ENCODE measurements around the gene TOM1. TPM values are rescaled to one million over a fixed set of nuclear protein-coding genes. Genes with fewer than 3 reads are reported as not detected.
"Not testable (repeated sequence)": the region's sequence is repeated elsewhere in the genome, so short reads cannot be mapped to it uniquely, and the experiment has no call there.

TOM1 gene
- total and polyA plus RNA-seq, 3 donors from 2014 or later = 65.7 to 68.0 (median 66.2) TPM

DNA sequence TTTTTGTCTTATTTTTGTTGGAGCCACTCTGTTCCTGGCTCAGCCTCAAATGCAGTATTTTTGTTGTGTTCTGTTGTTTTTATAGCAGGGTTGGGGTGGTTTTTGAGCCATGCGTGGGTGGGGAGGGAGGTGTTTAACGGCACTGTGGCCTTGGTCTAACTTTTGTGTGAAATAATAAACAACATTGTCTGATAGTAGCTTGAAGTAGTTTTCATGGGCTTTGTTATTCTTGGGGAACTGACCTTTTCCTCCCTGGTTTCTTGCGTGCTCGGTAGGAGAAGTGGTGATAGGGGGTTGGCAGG is 94.3 kb downstream of the TOM1 start:
- no peak for TF ChIP-seq POLR2A (IDR thresholded peaks at IDR 0.05)
- TF ChIP-seq, protein P1, sequence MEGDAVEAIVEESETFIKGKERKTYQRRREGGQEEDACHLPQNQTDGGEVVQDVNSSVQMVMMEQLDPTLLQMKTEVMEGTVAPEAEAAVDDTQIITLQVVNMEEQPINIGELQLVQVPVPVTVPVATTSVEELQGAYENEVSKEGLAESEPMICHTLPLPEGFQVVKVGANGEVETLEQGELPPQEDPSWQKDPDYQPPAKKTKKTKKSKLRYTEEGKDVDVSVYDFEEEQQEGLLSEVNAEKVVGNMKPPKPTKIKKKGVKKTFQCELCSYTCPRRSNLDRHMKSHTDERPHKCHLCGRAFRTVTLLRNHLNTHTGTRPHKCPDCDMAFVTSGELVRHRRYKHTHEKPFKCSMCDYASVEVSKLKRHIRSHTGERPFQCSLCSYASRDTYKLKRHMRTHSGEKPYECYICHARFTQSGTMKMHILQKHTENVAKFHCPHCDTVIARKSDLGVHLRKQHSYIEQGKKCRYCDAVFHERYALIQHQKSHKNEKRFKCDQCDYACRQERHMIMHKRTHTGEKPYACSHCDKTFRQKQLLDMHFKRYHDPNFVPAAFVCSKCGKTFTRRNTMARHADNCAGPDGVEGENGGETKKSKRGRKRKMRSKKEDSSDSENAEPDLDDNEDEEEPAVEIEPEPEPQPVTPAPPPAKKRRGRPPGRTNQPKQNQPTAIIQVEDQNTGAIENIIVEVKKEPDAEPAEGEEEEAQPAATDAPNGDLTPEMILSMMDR (IDR thresholded peaks at IDR 0.05) = no peak
- peak; percentile 81 for DNase-seq

DNA sequence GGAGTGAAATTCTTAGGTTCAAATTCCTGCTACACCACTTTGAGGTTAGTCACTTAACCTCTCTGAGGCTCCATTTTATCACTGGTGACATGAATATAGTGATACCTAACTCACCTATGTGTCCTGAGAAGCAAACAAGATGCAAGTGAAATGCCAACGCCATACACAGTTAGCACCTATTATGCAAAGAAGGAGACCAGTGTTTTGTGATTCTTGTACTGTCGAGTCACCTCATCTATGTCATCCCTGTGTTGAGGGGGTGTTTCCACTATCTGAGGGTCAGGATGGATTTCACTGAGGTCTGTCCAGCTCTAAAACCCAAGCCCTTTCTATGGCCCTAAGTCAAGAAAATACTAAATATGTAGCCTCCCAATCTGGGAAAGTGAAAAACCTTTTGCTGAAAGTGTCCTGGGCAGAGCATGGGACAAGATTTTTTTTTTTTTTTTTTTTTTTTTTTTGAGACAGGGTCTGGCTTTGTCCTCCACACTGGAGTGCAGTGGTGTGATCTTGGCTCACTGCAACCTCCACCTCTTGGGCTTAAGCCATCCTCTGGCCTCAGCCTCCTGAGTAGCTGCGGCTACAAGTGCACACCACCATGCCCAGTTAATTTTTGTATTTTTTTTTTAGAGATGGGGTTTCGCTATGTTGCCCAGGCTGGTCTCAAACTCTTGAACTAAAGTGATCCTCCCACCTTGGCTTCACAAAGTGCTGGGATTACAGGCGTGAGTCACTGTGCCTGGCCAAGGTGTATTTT is 95.3 kb downstream of the TOM1 start:
- H3K4me1 ChIP-seq = peaks cover 40% of the 10 kb centered on the region
- no peaks in the 10 kb centered on the region for H3K9me3 ChIP-seq
- peak overlapping the region in 1 of 2 donors; percentile 76 for H3K27ac ChIP-seq
- intact Hi-C loops (cut with DNase I; ENCODE audit: low total_unique reads) = no loop called here
- DNase-seq = no peak
- no peaks in the 10 kb centered on the region for H3K36me3 ChIP-seq (ENCODE audit: low read depth, missing control alignments)
- TF ChIP-seq, protein P1 (IDR thresholded peaks at IDR 0.05) = no peak
- no peak for TF ChIP-seq POLR2A (IDR thresholded peaks at IDR 0.05)
- H3K27me3 ChIP-seq = no peaks in the 10 kb centered on the region
- WGBS, 2 donors = 84 to 85% methylated on average over 5 of the region's 5 CpGs
- H3K4me3 ChIP-seq = no peak overlapping the region

More for the DNA sequence above, 94.3 kb downstream of the TOM1 start:
- 31 to 35% methylated on average over 4 of the region's 4 CpGs for WGBS, 2 donors
- intact Hi-C loops (cut with DNase I; ENCODE audit: low total_unique reads) = no loop called here
- no peak overlapping the region for H3K4me3 ChIP-seq
- no peaks in the 10 kb centered on the region for H3K9me3 ChIP-seq
- peaks cover 35% of the 10 kb centered on the region for H3K4me1 ChIP-seq
- H3K27ac ChIP-seq = peak overlapping the region; percentile 76 to 81
- H3K27me3 ChIP-seq = no peaks in the 10 kb centered on the region
- H3K36me3 ChIP-seq (ENCODE audit: low read depth, missing control alignments) = no peaks in the 10 kb centered on the region

DNA sequence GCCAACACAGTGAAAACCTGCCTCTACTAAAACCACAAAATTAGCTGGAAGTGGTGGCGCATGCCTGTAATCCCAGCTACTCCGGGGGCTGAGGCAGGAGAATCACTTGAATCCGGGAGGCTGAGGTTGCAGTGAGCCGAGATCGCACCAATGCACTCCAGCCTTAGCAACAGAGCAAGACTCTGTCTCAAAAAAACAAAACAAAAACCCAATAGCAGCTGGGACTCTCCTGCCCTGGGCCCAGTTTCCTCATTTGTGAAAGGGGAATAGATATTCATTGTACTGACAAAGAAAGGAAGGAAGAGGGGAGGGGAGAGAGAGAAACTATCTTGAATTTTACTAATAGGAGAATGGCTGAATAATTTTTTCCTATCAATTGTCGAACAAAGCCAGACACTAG is 96.9 kb downstream of the TOM1 start:
- H3K9me3 ChIP-seq; DNase-seq; H3K27me3 ChIP-seq; H3K4me3 ChIP-seq; intact Hi-C loops (cut with DNase I; ENCODE audit: low total_unique reads); H3K36me3 ChIP-seq (ENCODE audit: low read depth, missing control alignments): not testable (repeated sequence)
- Histone ChIP-seq H3K27ac (peak overlapping the region; percentile 12 to 27), H3K4me1 (peaks cover 48% of the 10 kb centered on the region)
- WGBS, 2 donors = 51 to 69% methylated on average over 3 to 6 of the region's 6 CpGs

DNA sequence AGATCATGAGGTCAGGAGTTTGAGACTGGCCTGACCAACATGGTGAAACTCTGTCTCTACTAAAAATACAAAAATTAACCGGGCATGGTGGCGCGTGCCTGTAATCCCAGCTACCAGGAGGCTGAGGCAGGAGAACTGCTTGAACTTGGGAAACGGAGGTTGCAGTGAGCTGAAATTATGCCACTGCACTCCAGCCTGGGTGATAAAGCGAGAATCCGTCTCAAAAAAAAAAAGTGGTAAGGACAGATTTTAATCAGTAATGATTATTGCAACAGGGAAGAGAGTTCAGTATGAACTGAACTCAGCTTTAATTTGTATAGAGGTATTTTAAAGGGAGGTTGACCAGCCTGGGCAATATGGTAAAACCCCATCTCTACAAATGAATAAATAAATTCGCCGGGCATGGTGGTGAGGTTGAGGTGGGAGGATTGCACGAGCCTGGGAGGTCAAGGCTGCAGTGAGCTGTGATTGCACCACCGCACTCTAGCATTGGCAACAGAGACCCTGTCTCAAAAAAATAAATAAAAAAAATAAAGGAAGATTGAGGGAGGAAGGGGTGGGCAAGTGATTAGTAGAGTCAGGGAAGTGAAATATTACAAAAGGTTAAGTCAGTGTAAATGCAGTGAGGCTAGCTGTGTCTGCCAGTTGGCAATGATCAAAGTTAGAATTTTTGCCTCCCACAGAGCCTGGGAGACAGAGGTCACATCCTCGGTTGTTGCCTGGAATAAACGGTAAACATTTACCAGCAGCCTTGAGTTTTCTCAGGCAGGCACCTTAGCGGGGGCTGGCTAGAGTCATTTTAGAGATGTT is 97.6 kb downstream of the TOM1 start:
- DNase-seq = peak; percentile 68
- no peaks in the 10 kb centered on the region for H3K9me3 ChIP-seq
- H3K4me3 ChIP-seq = no peak overlapping the region
- peaks cover 48% of the 10 kb centered on the region for H3K4me1 ChIP-seq
- 38 to 62% methylated on average over 13 of the region's 13 CpGs for WGBS, 2 donors
- no peak for TF ChIP-seq POLR2A (IDR thresholded peaks at IDR 0.05)
- H3K36me3 ChIP-seq (ENCODE audit: low read depth, missing control alignments) = no peaks in the 10 kb centered on the region
- H3K27ac ChIP-seq = peak overlapping the region; percentile 27 to 40
- intact Hi-C loops (cut with DNase I; ENCODE audit: low total_unique reads) = no loop called here
- H3K27me3 ChIP-seq = no peaks in the 10 kb centered on the region

Small RNA genes within 50 kb of the gene (microRNA-seq; reads per million reads assigned to microRNA genes)
- gene MIR3909 (ENCODE audit: borderline number of aligned reads in 2 of 2, borderline replicate concordance in 1 of 2) (4.9 to 11.0 reads per million in 2 donors), gene MIR6069 (ENCODE audit: borderline number of aligned reads in 2 of 2, borderline replicate concordance in 1 of 2) (0 reads per million in 2 donors)

Small RNA genes within 50 kb of the gene (small RNA-seq; reads per million reads assigned to genes)
- gene MIR3909 (0 to 0.09 reads per million in 2 donors), gene MIR6069 (0 reads per million in 2 donors)

Other genes with a start within 250 kb of the TOM1 start
- gene ISX, start 233.7 kb upstream of the TOM1 start, total RNA-seq = not detected
- gene ISX, start 233.7 kb upstream of the TOM1 start, polyA plus RNA-seq (ENCODE audit: insufficient read depth, low read depth, low replicate concordance) = not detected
- 10 to 100 TPM; 58.7 to 63.4 TPM for gene HMGXB4, start 42.4 kb upstream of the TOM1 start, total RNA-seq
- gene HMGXB4, start 42.4 kb upstream of the TOM1 start, polyA plus RNA-seq (ENCODE audit: insufficient read depth, low read depth, low replicate concordance) = 26.5 TPM
- gene HMOX1, start 81.2 kb downstream of the TOM1 start, total RNA-seq = 10 to 100 TPM; 22.0 to 35.2 TPM
- gene HMOX1, start 81.2 kb downstream of the TOM1 start, polyA plus RNA-seq (ENCODE audit: insufficient read depth, low read depth, low replicate concordance) = 37.8 TPM
- 10 to 100 TPM; 34.3 to 49.6 TPM for gene MCM5, start 100.2 kb downstream of the TOM1 start, total RNA-seq
- gene MCM5, start 100.2 kb downstream of the TOM1 start, polyA plus RNA-seq (ENCODE audit: insufficient read depth, low read depth, low replicate concordance) = 42.1 TPM
- gene RASD2, start 240.9 kb downstream of the TOM1 start, total RNA-seq = 1 to 10 TPM; 1.2 to 1.7 TPM
- 1.7 TPM for gene RASD2, start 240.9 kb downstream of the TOM1 start, polyA plus RNA-seq (ENCODE audit: insufficient read depth, low read depth, low replicate concordance)

Measured in testis (tissue), 3 donors.